BJ (cell line): ENCODE data around the gene RGS5. TPM values are rescaled to one million over a fixed set of nuclear protein-coding genes. Genes with fewer than 3 reads are reported as not detected.

ENCODE experiments used
- CTCF ChIA-PET: fragments of 350-600 bp; formaldehyde crosslinking; extraction: SDS; loops from one replicate; lab custom pipeline; 2021; ENCODE audit warnings: antibody characterized with exemption, inconsistent platforms; lab: Yijun Ruan, JAX
- POLR2A ChIA-PET: fragments of 300-600 bp; sonication (Branson Sonifier 250); formaldehyde crosslinking; extraction: SDS; loops from one replicate; lab custom pipeline; 2021; ENCODE audit warnings: antibody characterized with exemption; lab: Charles Lee
- DNase-seq: peaks from one replicate; pipeline ENCODE4 v3.0.0-alpha.2; 2011; ENCODE audit warnings: low read depth
- H3K27me3 ChIP-seq: 2 replicates; pipeline ENCODE4 v1.6.0; 2011; ENCODE audit warnings: low read length; ENCODE audit not compliant: control insufficient read depth, insufficient read depth
- H3K36me3 ChIP-seq: 2 replicates; pipeline ENCODE4 v1.5.1; 2011; ENCODE audit warnings: low read length; ENCODE audit not compliant: control insufficient read depth, insufficient read depth
- H3K4me3 ChIP-seq: 2 replicates; pipeline ENCODE4 v1.5.1; 2011; ENCODE audit warnings: low read depth, mild to moderate bottlenecking, control low read depth, low read length
- polyA plus RNA-seq: library from polyadenylated mRNA; depleted of rRNA; stranded (reverse); fragments of >200 nt; gene quantifications from 2 replicates; pipeline ENCODE4 v1.2.3, GENCODE V29; 2011
- TF ChIP-seq, protein P1 (sequence below): IDR thresholded peaks from 2 replicates; pipeline ENCODE4 v1.5.1; 2011; ENCODE audit warnings: low read depth, mild to moderate bottlenecking, control low read depth, inconsistent platforms, low read length, moderate library complexity; ENCODE audit not compliant: insufficient read depth

Gene RGS5
- polyA plus RNA-seq, 1 experiment: 8.5 TPM

DNA sequence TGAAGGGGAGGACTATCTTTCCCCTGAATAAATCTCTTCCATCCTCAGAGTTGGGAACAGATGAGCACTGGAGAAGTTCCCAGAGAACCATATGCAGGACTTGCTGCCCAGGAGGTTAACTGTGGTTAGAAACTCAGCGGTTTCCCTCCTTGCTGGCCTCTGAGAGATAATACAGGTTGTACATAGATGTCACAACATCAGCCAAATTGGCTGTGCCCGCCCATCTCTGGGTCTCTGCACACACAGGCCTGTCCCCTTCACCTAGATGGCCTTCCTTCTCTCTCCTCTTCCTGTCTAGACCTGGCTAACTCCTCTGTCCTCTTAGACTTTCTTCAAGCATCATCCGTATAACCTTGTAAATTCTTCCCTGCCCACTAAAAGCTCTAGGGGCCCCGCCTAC is 5.7 kb downstream of the RGS5 start:
- ChIA-PET CTCF (no interaction called here), POLR2A (no interaction called here)
- Histone ChIP-seq H3K4me3 (no peak overlapping the region), H3K36me3 (no peaks in the 10 kb centered on the region), H3K27me3 (no peaks in the 10 kb centered on the region)
- DNase-seq: no peak
- TF ChIP-seq, protein P1, sequence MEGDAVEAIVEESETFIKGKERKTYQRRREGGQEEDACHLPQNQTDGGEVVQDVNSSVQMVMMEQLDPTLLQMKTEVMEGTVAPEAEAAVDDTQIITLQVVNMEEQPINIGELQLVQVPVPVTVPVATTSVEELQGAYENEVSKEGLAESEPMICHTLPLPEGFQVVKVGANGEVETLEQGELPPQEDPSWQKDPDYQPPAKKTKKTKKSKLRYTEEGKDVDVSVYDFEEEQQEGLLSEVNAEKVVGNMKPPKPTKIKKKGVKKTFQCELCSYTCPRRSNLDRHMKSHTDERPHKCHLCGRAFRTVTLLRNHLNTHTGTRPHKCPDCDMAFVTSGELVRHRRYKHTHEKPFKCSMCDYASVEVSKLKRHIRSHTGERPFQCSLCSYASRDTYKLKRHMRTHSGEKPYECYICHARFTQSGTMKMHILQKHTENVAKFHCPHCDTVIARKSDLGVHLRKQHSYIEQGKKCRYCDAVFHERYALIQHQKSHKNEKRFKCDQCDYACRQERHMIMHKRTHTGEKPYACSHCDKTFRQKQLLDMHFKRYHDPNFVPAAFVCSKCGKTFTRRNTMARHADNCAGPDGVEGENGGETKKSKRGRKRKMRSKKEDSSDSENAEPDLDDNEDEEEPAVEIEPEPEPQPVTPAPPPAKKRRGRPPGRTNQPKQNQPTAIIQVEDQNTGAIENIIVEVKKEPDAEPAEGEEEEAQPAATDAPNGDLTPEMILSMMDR: no peak

DNA sequence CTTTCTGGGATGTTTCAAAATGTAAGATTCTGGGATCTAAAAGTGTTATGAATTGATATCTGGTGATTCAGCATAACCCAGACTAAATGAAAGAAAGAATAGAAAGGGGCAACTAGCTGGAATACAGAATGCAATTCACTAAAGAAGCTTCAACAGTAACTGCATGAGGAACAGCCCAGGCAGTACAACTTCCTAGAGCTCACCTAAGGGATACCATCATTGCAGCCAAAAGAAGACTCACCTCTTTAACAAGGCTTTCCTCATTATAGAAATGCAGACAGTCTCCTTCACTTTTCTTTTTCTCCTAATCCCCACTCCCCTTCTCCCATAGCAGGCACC is 6.3 kb downstream of the RGS5 start:
- TF ChIP-seq, protein P1: no peak
- CTCF ChIA-PET: no interaction called here
- Histone ChIP-seq H3K27me3 (no peaks in the 10 kb centered on the region), H3K36me3 (no peaks in the 10 kb centered on the region), H3K4me3 (no peak overlapping the region)
- DNase-seq: no peak
- POLR2A ChIA-PET: no interaction called here

DNA sequence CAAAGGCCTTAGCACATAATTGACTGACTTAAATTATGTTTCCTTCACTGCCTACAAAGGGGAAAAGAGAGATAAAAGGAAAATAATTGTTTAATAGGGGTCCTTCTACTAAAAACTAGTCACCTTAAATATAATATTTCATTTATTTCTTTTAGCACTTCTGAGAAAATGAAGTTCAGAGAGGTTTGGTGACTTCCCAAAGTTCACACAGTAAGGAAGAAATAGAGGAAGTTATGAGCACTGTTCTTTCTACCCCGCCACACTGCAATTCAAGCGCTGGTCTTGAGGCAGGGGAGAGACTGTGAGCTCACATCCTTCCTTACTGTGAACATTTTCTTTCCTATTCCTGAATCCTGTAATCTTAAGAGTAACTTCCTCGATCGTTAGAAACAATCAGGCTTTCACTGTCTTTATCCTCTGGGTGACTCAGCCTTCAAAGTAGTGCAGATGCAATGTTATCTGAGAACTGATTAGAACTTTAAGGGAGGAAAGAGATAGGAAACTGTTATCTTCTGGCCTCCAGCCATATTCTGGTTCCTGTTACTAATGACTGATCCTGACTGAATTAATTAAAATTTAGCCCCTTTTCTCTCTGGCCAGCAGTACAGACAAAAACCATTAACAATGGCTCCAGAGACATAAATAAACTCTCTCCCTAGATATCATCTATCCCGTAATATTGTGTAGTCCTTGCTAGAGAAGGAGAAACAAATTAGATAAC is 6.8 kb downstream of the RGS5 start:
- Histone ChIP-seq H3K36me3 (no peaks in the 10 kb centered on the region), H3K27me3 (no peaks in the 10 kb centered on the region), H3K4me3 (no peak overlapping the region)
- TF ChIP-seq, protein P1: no peak
- no peak for DNase-seq
- ChIA-PET POLR2A (no interaction called here), CTCF (no interaction called here)

DNA sequence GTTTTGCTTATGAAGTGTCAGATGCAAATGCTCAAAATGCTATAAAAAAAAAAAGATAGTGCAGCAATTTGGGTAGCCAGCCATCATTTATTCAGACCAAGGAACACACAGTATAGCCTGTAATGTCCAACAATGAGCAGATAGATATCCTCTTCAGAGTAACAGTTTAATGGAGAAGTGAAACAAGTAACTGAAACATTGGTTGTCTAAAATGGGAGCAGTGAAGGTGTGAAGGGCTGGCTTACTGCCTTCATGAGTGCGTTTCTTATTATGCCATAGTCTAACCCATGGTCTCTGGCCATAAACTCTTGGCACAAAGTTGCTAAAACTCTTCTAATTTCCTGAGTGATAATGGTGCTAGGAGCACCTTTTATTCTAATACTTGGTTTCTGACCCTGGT is 11.4 kb downstream of the RGS5 start:
- H3K4me3 ChIP-seq: no peak overlapping the region
- H3K36me3 ChIP-seq: no peaks in the 10 kb centered on the region
- TF ChIP-seq, protein P1: no peak
- DNase-seq: no peak
- H3K27me3 ChIP-seq: no peaks in the 10 kb centered on the region
- CTCF ChIA-PET: interaction anchor here (1.1 kb wide), 1 partner anchor 12 kb away, joined by 3 read pairs; no protein-coding TSS in a partner anchor
- POLR2A ChIA-PET: no interaction called here

DNA sequence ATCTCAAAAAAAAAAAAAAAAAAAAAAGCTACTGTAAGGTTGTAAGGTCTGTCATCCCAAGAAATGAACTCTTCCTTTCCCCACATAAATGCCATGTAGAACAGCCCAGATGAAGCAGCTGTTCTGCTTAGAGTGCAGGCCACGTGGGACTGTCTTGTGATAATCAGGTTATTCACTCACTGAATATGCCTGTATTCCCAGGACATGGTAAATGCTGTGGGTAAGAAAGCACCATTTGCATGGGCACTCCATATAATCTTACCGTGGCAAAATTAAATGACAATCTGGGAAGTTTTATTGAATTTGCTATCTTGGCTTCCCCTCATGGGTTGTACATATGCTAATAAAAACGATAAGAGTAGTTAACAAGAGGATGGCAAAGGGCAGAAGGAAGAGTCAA is 13.8 kb downstream of the RGS5 start:
- POLR2A ChIA-PET: no interaction called here
- TF ChIP-seq, protein P1: no peak

More for the DNA sequence above, 13.8 kb downstream of the RGS5 start:
- Histone ChIP-seq H3K4me3 (no peak overlapping the region), H3K36me3 (no peaks in the 10 kb centered on the region), H3K27me3 (no peaks in the 10 kb centered on the region)
- DNase-seq: no peak
- CTCF ChIA-PET: interaction anchor here (2.8 kb wide), 1 partner anchor 13 kb away, joined by 13 read pairs; no protein-coding TSS in a partner anchor
